Skin of body (tissue), 2 donors: ENCODE measurements around the gene CLIP3. TPM values are rescaled to one million over a fixed set of nuclear protein-coding genes. Genes with fewer than 3 reads are reported as not detected.
"Not testable (repeated sequence)": the region's sequence is repeated elsewhere in the genome, so short reads cannot be mapped to it uniquely, and the experiment has no call there.

Experiments used
- DNase-seq: peaks from one replicate; lab custom pipeline; 2025; lab: John Stamatoyannopoulos, UW
- total RNA-seq: library from RNA; depleted of rRNA; stranded (reverse); fragments of >200 nt; gene quantifications from one replicate; pipeline ENCODE4 v1.2.3, GENCODE V29; 2014

Gene CLIP3, protein sequence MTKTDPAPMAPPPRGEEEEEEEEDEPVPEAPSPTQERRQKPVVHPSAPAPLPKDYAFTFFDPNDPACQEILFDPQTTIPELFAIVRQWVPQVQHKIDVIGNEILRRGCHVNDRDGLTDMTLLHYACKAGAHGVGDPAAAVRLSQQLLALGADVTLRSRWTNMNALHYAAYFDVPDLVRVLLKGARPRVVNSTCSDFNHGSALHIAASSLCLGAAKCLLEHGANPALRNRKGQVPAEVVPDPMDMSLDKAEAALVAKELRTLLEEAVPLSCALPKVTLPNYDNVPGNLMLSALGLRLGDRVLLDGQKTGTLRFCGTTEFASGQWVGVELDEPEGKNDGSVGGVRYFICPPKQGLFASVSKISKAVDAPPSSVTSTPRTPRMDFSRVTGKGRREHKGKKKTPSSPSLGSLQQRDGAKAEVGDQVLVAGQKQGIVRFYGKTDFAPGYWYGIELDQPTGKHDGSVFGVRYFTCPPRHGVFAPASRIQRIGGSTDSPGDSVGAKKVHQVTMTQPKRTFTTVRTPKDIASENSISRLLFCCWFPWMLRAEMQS
- 4.2 TPM for total RNA-seq

- DNase-seq: peak; percentile 20
Measured at GRCh38 chr19:36032251-36033104, at the start of gene CLIP3. Gene CLIP3 (minus strand): TSS chr19:36032873. CDS start chr19:36032357, 516 bp downstream.

DNA sequence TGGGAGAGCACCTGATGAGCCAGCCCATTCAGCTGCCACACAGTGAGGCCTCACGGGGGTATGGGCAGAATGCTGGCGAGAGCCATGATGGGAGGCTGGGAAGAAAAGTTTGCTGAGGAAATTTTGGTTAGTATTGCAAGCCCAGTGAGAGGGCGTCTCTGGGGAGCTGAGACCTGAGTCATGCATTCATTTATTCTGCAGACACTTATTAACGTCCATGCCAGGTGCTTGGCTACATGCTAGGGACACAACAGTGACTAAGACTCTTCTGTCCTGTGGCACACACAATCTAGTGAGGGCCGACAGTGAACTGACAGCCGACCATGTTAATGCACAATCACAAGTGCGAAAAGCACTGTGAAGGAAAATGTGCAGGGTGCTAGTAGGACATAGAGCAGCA, 49.2 kb upstream of the CLIP3 start:
- DNase-seq: no peak

- DNase-seq: no peak
Measured at GRCh38 chr19:36081385-36081784, 48.7 kb upstream of the CLIP3 start.

DNA sequence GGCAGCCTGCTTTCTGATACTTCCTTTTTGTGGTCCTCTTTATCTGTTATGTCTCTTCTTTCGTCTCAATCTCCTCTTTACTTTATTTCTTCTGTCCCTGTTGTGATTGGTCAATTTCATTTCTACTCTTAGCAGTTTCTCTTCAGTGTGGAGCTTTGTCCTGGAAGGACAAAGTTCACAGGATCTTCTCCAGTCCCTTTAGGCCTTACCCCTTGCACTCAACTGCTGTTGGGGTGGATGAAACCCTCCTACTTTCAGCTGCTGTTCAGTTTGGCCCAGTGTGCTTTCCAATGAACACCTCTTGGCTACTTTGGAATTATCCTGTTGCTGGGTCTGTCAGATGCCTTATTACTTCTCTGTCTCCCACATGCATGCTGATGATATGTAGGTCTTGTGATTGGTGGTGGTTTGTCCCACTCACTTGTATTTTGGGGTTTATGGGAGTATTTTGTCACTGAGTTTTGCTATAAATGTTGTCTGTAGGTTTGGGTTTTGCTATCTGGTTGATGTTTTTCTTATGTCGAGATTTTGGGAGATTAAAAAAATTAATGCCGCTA, 46.8 kb upstream of the CLIP3 start:
- DNase-seq: no peak

- no peak for DNase-seq
Measured at GRCh38 chr19:36073121-36073876, 40.6 kb upstream of the CLIP3 start.

DNA sequence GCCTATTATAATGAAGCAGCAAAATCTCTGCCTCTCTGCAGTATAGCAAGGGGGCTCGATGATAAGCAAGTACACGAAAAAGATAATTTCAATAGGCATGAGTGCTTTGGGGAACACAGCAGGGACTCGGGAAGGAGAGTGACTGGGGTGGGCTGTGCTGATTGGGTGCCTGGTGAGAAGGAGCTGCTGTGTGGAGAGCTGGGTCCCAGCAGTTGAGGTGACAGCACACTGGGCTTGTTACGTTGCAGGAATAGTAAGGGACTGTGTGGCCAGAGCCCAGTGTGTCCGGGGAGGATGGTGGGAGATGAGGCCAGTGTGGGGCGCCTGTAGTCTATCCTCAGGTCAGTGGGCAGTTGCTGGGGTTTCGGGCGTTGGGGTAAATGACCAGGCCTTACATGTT, 39.4 kb upstream of the CLIP3 start:
- no peak for DNase-seq

DNA sequence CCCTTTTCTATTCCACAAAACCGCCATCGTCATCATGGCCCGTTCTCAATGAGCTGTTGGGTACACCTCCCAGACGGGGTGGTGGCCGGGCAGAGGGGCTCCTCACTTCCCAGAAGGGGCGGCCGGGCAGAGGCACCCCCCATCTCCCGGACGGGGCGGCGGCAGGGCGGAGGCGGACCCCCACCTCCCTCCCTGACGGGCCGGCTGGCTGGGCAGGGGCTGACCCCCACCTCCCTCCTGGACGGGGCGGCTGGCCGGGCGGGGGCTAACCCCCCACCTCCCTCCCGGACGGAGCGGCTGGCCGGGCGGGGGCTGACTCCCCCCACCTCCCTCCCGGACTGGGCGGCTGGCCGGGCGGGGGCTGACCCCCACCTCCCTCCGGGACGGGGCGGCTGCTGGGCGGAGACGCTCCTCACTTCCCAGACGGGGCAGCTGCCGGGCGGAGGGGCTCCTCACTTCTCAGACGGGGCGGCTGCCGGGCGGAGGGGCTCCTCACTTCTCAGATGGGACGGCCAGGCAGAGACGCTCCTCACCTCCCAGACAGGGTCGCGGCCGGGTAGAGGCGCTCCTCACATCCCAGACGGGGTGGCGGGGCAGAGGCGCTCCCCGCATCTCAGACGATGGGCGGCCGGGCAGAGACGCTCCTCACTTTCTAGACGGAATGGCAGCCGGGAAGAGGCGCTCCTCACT, 36.3 kb upstream of the CLIP3 start:
- DNase-seq: not testable (repeated sequence)

GRCh38 chr19:36067681-36068080, 35.0 kb upstream of the CLIP3 start:
- DNase-seq: no peak

DNA sequence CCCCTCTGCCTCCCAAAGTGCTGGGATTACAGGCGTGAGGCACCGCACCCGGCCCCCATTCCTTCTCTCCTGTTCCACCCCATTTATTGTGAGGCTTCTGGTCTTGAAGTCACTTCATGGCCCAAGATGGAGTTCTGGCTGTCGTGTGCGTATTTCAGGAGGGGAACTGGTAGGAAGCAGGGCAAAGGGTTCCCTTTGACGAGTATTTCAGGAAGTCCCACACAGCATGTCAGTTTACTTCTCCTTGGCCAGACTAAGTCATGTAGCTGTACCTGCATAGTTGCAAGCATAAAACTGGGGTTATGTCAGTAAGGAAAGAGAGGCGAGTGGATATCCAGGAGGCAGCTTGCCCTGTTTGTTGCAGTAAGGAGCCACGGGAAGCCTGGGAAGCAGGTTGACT, 32.2 kb upstream of the CLIP3 start:
- no peak for DNase-seq

- DNase-seq: no peak
Measured at GRCh38 chr19:36061367-36061766, 28.7 kb upstream of the CLIP3 start.

GRCh38 chr19:36060430-36060829, 27.8 kb upstream of the CLIP3 start:
- no peak for DNase-seq

- DNase-seq: no peak
Measured at GRCh38 chr19:36059180-36059910, 26.7 kb upstream of the CLIP3 start.

GRCh38 chr19:36058481-36059179, 26.0 kb upstream of the CLIP3 start:
- no peak for DNase-seq

DNA sequence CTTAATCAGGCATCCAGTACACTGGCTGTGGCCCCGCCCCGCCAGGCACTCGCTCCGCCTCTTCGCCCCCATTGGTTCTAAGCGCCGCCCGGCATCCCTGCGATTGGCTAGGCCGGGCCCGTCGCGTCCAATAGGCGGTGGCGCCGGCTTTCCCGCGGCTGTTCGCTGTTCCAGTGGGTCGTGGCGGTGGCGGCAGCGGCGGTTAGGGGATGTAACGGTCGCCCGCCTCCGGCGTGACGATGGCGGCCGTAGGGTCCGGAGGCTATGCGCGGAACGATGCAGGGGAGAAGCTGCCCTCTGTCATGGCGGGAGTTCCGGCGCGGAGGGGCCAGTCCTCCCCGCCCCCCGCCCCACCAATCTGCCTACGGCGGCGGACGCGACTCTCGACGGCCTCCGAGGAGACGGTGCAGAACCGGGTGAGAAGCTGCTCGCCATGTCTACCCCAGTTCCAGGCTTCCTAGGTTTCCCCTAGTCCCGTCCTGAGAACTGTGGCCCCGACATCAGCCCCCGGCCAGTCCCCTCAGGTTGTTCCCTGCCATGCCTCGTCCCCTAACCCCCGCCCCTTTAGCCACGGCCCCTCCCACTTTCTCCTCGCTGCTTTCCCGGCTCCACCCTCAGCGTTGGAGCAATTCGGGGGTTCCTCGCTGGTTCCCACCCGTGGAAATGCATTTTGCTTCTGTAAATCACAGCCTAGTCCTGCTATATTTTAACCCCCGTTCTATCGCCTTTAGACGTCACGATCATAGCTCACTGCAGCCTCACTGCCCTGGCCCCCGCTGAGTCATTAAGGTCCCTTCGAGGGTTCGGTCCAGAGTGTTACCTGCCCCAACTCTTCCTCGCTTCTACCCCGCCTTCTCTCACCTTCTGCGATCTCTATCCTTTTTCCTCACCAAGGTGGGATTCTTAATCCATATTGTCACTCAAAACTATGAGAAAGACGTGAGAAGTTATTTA, 22.3 kb upstream of the CLIP3 start, which contains the start of gene WDR62:
TSS of gene WDR62 (plus strand) at position 165 of the 954 bp plus-strand sequence. CDS start at position 240, 75 bp downstream.
- DNase-seq: no peak

DNA sequence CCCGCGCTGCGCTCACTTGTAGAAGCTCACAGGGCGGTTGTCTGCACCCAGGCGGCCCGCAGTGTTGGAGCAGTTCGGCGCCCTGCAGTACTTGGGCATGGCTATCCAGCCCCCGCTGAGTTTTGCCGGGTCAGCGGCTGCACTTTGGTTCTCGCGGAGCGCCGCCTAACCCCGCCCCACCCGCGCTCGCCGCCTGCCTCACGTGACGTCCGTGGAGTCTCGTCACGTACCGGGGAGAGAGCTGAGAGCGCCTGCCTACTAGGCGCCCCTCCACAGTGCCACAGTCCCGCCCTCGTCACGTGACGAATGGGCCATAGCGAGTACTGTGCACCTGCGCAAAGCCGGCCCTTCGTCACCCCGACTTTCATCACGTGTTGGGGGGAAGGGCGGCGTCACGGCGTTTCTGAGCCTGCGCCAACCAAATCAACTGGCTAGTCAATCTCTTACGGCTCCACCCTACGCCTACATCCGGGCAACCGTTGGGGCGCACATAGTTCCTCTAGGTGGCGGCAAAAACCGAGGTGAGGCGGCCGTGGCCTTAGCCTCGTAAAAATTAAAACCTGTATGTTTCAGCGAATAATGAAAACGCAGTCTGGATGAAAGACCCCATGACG, 21.6 kb upstream of the CLIP3 start, which contains the start of gene THAP8:
TSS of gene THAP8 (minus strand) at position 167 of the 614 bp plus-strand sequence. CDS start at position 99, 68 bp downstream.
- DNase-seq: peak; percentile 100

DNA sequence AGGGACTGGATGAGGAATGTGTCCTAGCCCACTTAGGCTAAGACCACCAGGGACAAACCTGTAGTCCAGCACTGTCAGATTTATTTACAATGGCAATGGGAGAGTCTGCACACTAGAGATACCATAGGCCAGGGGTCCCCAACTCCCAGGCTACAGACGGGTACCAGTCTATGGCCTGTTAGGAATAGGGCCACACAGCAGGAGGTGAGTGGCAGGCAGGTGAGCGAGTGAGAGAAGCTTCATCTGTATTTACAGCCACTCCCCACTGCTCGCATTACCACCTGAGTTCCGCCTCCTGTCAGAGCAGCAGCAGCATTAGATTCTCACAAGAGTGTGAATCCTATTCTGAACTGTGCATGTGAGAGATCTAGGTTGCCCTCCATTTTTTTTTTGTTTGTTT, 19.0 kb upstream of the CLIP3 start:
- no peak for DNase-seq

GRCh38 chr19:36051236-36051635, 18.6 kb upstream of the CLIP3 start:
- no peak for DNase-seq
